ENCODE data around the gene VMA21.

The VMA21 gene

GRCh38 chrX:151386838-151387459 lies 10.1 kb upstream of the VMA21 start:
- H3K9me3 ChIP-seq (ENCODE audit: insufficient read depth, low read length): no peaks in the 10 kb centered on the region
- no peak for TF ChIP-seq ZNF274 (IDR thresholded peaks at IDR 0.05; ENCODE audit: low read depth, low read length)
- no peak for TF ChIP-seq YY1 (IDR thresholded peaks at IDR 0.05; ENCODE audit: insufficient read depth, insufficient read length)
- TF ChIP-seq SUZ12 (IDR thresholded peaks at IDR 0.05; ENCODE audit: extremely low read depth, insufficient read depth, insufficient read length): no peak
- H3K36me3 ChIP-seq (ENCODE audit: insufficient read depth, insufficient read length, low read length): no peaks in the 10 kb centered on the region
- DNase-seq (ENCODE audit: low read depth, low spot score): no peak
- H3K27me3 ChIP-seq (ENCODE audit: insufficient read depth, insufficient read length): no peaks in the 10 kb centered on the region
- no peak overlapping the region for H3K9ac ChIP-seq (ENCODE audit: insufficient read length, low read depth)
- no peak overlapping the region for H3K4me3 ChIP-seq (ENCODE audit: insufficient read length, low read depth)
- H3K4me1 ChIP-seq (ENCODE audit: insufficient read depth, insufficient read length): no peaks in the 10 kb centered on the region

DNA sequence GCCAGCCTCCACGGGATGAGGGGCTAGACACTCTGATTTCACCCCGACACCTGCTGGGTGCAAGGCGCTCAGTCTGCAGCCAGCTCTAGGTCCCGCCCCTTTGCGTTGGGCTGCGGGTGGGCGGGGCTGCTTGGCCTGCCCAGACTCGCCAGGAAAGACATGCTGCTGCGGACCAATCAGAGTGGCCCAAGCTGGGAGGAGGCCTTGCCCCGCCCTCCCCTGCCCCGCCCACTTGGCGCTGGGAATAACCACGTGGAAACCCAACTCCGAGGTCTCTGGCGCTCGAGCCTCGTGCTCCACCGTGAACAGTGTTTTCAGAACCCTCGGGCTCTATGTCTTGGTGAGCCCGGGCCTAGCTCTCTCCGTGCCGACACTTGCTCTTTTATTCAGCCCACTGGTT lies 5.3 kb upstream of the VMA21 start:
- no peak for TF ChIP-seq ZNF274 (IDR thresholded peaks at IDR 0.05; ENCODE audit: low read depth, low read length)
- TF ChIP-seq SUZ12 (IDR thresholded peaks at IDR 0.05; ENCODE audit: extremely low read depth, insufficient read depth, insufficient read length): no peak
- no peak for TF ChIP-seq YY1 (IDR thresholded peaks at IDR 0.05; ENCODE audit: insufficient read depth, insufficient read length)
- Histone ChIP-seq H3K4me1 (ENCODE audit: insufficient read depth, insufficient read length) (no peaks in the 10 kb centered on the region), H3K36me3 (ENCODE audit: insufficient read depth, insufficient read length, low read length) (no peaks in the 10 kb centered on the region), H3K9ac (ENCODE audit: insufficient read length, low read depth) (no peak overlapping the region), H3K9me3 (ENCODE audit: insufficient read depth, low read length) (no peaks in the 10 kb centered on the region), H3K27me3 (ENCODE audit: insufficient read depth, insufficient read length) (no peaks in the 10 kb centered on the region), H3K4me3 (ENCODE audit: insufficient read length, low read depth) (no peak overlapping the region)
- no peak for DNase-seq (ENCODE audit: low read depth, low spot score)

DNA sequence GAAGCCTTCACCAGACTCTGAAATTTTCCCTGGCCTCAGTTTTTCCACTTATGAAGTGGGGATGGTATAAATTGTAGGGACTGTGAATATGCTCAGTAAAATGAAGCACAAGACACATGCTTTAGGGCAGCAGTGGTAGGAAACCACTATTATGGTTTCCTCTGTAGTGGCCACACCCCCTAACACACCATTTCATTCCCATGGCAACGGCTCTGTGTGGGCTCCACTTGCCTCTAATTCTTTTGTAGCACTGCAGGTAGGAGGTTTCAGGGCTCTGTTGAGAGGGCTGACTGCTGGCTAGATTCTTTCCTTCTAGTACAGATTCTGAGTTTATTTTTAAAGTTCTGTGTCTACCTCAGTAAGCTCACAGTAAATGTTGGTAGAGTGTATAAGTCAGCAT lies 3.5 kb upstream of the VMA21 start:
- peak; percentile 16 for DNase-seq (ENCODE audit: low read depth, low spot score)
- no peak overlapping the region for H3K9ac ChIP-seq (ENCODE audit: insufficient read length, low read depth)
- H3K4me1 ChIP-seq (ENCODE audit: insufficient read depth, insufficient read length): no peaks in the 10 kb centered on the region
- no peaks in the 10 kb centered on the region for H3K27me3 ChIP-seq (ENCODE audit: insufficient read depth, insufficient read length)
- no peaks in the 10 kb centered on the region for H3K9me3 ChIP-seq (ENCODE audit: insufficient read depth, low read length)
- no peak overlapping the region for H3K4me3 ChIP-seq (ENCODE audit: insufficient read length, low read depth)
- no peak for TF ChIP-seq ZNF274 (IDR thresholded peaks at IDR 0.05; ENCODE audit: low read depth, low read length)
- no peak for TF ChIP-seq YY1 (IDR thresholded peaks at IDR 0.05; ENCODE audit: insufficient read depth, insufficient read length)
- TF ChIP-seq SUZ12 (IDR thresholded peaks at IDR 0.05; ENCODE audit: extremely low read depth, insufficient read depth, insufficient read length): no peak
- no peaks in the 10 kb centered on the region for H3K36me3 ChIP-seq (ENCODE audit: insufficient read depth, insufficient read length, low read length)

DNA sequence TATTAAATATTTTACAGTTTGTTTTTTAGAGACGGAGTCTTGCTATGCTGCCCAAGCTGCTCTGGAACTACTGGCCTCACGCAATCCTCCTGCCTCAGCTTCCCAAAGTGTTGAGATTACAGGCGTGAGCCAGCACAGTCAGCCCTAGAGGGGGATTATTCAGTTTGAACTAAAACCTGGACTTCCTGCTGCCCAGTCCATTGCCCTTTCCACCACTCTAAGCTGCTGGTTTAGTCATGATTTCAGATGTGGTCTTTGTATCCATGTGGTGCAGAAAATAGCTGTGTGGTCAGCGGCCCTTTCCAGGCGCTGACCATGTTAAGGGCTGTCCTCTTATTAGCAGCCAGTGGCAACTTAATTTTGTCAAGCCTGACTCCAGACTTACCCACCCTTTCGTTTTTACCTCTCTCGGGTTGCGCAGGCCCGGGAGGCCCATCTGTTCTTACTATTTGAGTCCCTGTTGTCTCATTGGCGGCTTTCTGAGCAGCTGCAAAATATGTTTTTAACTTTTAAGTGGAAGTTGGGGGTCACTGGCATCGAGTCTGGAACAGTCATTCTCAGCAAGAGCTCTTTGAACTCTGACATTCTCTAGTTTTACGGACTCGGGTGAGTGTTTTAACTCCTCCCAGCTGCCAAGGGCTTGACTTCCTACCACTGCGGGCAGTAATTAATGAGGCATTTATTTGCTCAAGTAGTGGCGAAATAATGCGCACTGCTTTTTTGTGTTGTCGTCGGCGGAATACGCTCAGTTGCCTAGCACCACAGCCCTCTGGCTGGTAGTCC lies 773 bp upstream of the VMA21 start:
- no peak for TF ChIP-seq ZNF274 (IDR thresholded peaks at IDR 0.05; ENCODE audit: low read depth, low read length)
- TF ChIP-seq YY1 (IDR thresholded peaks at IDR 0.05; ENCODE audit: insufficient read depth, insufficient read length): no peak
- TF ChIP-seq SUZ12 (IDR thresholded peaks at IDR 0.05; ENCODE audit: extremely low read depth, insufficient read depth, insufficient read length): no peak
- Histone ChIP-seq H3K9me3 (ENCODE audit: insufficient read depth, low read length) (no peaks in the 10 kb centered on the region), H3K9ac (ENCODE audit: insufficient read length, low read depth) (peak overlapping the region; percentile 64), H3K27me3 (ENCODE audit: insufficient read depth, insufficient read length) (no peaks in the 10 kb centered on the region), H3K4me3 (ENCODE audit: insufficient read length, low read depth) (peak overlapping the region; percentile 37), H3K4me1 (ENCODE audit: insufficient read depth, insufficient read length) (no peaks in the 10 kb centered on the region), H3K36me3 (ENCODE audit: insufficient read depth, insufficient read length, low read length) (no peaks in the 10 kb centered on the region)
- DNase-seq (ENCODE audit: low read depth, low spot score): no peak

DNA sequence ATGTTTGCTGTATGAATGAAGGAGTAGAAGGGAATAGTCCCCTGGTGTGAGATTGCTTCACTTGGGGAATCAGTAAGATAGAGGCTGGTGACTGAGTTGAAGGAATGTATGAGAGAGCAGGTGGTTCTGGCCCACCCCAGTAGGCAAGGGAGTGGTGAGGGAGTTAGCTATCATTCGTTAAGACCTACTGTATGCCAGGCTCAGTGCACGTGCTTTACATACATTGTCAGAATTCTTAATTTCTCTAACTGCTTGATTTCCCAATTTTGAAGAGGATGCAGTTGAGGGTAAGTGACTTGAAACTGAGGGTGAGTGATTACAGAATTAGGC lies 700 bp downstream of the VMA21 start:
- DNase-seq (ENCODE audit: low read depth, low spot score): no peak
- Histone ChIP-seq H3K4me3 (ENCODE audit: insufficient read length, low read depth) (peak overlapping the region; percentile 73), H3K36me3 (ENCODE audit: insufficient read depth, insufficient read length, low read length) (no peaks in the 10 kb centered on the region), H3K4me1 (ENCODE audit: insufficient read depth, insufficient read length) (no peaks in the 10 kb centered on the region), H3K9ac (ENCODE audit: insufficient read length, low read depth) (peak overlapping the region; percentile 80), H3K9me3 (ENCODE audit: insufficient read depth, low read length) (no peaks in the 10 kb centered on the region), H3K27me3 (ENCODE audit: insufficient read depth, insufficient read length) (no peaks in the 10 kb centered on the region)
- TF ChIP-seq YY1 (IDR thresholded peaks at IDR 0.05; ENCODE audit: insufficient read depth, insufficient read length) (no peak), SUZ12 (IDR thresholded peaks at IDR 0.05; ENCODE audit: extremely low read depth, insufficient read depth, insufficient read length) (no peak), ZNF274 (IDR thresholded peaks at IDR 0.05; ENCODE audit: low read depth, low read length) (no peak)

DNA sequence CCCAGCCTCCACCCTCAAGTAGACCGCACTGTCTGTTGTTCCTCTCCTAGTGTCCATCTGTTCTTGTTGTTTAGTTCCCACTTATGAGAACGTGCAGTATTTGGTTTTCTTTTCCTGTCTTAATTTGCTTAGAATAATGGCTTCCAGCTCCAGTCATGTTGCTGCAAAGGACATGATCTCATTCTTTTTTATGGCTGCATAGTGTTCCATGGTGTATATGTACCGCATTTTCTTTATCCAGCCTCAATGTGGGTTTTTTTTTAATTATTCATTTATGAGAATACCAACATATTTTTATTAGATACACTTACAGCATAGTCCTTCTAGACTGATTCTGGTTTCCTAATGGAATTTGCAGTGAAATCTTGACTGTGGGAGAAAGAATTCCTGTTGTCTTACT lies 1.3 kb downstream of the VMA21 start:
- Histone ChIP-seq H3K9me3 (ENCODE audit: insufficient read depth, low read length) (no peaks in the 10 kb centered on the region), H3K4me3 (ENCODE audit: insufficient read length, low read depth) (no peak overlapping the region), H3K9ac (ENCODE audit: insufficient read length, low read depth) (no peak overlapping the region), H3K27me3 (ENCODE audit: insufficient read depth, insufficient read length) (no peaks in the 10 kb centered on the region), H3K4me1 (ENCODE audit: insufficient read depth, insufficient read length) (no peaks in the 10 kb centered on the region), H3K36me3 (ENCODE audit: insufficient read depth, insufficient read length, low read length) (no peaks in the 10 kb centered on the region)
- no peak for TF ChIP-seq SUZ12 (IDR thresholded peaks at IDR 0.05; ENCODE audit: extremely low read depth, insufficient read depth, insufficient read length)
- TF ChIP-seq ZNF274 (IDR thresholded peaks at IDR 0.05; ENCODE audit: low read depth, low read length): no peak
- no peak for TF ChIP-seq YY1 (IDR thresholded peaks at IDR 0.05; ENCODE audit: insufficient read depth, insufficient read length)
- no peak for DNase-seq (ENCODE audit: low read depth, low spot score)

GRCh38 chrX:151402719-151403390 lies 5.8 kb downstream of the VMA21 start:
- Histone ChIP-seq H3K4me1 (ENCODE audit: insufficient read depth, insufficient read length) (no peaks in the 10 kb centered on the region), H3K4me3 (ENCODE audit: insufficient read length, low read depth) (no peak overlapping the region), H3K27me3 (ENCODE audit: insufficient read depth, insufficient read length) (no peaks in the 10 kb centered on the region), H3K9ac (ENCODE audit: insufficient read length, low read depth) (no peak overlapping the region), H3K9me3 (ENCODE audit: insufficient read depth, low read length) (no peaks in the 10 kb centered on the region), H3K36me3 (ENCODE audit: insufficient read depth, insufficient read length, low read length) (peaks cover 2% of the 10 kb centered on the region)
- TF ChIP-seq YY1 (IDR thresholded peaks at IDR 0.05; ENCODE audit: insufficient read depth, insufficient read length): no peak
- TF ChIP-seq SUZ12 (IDR thresholded peaks at IDR 0.05; ENCODE audit: extremely low read depth, insufficient read depth, insufficient read length): no peak
- TF ChIP-seq ZNF274 (IDR thresholded peaks at IDR 0.05; ENCODE audit: low read depth, low read length): no peak
- no peak for DNase-seq (ENCODE audit: low read depth, low spot score)

Measured in NT2/D1 (cell line).